ENCODE data around the gene SORCS2.

Gene SORCS2

DNA sequence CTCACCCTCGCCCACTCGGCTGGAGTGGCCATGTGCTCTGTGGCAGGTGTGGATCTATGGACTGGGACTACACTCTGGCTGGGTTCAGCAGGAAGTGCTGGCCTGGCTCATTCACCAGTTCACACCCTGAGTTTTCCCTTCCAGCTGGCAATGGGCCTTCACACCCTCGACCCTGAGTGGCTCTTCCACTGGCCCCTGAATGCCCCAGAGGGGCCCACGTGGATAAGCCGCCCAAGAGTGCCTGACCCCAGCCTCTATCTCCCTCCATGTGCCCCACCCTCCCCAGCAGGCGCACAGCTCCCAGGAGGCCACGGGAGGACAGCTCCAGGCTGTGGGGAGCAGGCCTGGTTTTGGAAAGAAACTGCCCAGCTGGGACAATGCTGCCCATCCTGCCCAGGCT is 513.3 kb downstream of the SORCS2 start:
- Histone ChIP-seq H3K27me3 (ENCODE audit: low read depth, low read length) (no peaks in the 10 kb centered on the region), H2AFZ (ENCODE audit: low read depth, low read length) (no peak overlapping the region)

DNA sequence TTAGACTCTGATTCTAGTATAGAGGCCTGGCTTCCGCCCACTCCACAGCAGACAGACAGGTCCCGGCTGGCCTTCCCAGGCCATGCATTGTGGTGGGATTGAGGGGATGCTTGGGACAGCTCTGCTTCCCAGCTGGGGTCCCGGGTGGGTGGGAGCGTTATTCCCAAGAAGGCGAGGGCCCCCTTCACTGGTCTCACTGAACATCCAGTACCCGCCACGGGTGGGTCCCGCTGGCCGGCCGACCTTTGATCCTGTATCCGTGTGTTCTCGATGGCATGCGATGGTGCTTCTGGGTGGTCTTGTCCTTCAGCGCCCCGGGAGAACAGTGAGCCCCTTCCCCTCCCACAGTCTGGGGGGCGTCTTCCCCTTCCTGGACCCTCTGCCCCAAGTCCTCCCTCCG is 515.9 kb downstream of the SORCS2 start:
- H3K27me3 ChIP-seq (ENCODE audit: low read depth, low read length), result no peaks in the 10 kb centered on the region
- H3K4me1 ChIP-seq (ENCODE audit: low read length), result no peaks in the 10 kb centered on the region
- H2AFZ ChIP-seq (ENCODE audit: low read depth, low read length), result no peak overlapping the region
- H3K9me3 ChIP-seq (ENCODE audit: insufficient read depth, low read length), result no peaks in the 10 kb centered on the region
- no peak overlapping the region for H3K4me3 ChIP-seq (ENCODE audit: low read length)
- H3K27ac ChIP-seq (ENCODE audit: low read length), result no peak overlapping the region
- H3K36me3 ChIP-seq (replicated peaks; ENCODE audit: low read depth, low read length), result no peaks in the 10 kb centered on the region
- H3K79me2 ChIP-seq (ENCODE audit: low read length), result no peaks in the 10 kb centered on the region
- H4K20me1 ChIP-seq (ENCODE audit: insufficient read depth, low read length), result no peaks in the 10 kb centered on the region; the same call in 1 of the 2 replicates
- H3K9ac ChIP-seq (ENCODE audit: low read length), result no peak overlapping the region
- TF ChIP-seq, protein P1, sequence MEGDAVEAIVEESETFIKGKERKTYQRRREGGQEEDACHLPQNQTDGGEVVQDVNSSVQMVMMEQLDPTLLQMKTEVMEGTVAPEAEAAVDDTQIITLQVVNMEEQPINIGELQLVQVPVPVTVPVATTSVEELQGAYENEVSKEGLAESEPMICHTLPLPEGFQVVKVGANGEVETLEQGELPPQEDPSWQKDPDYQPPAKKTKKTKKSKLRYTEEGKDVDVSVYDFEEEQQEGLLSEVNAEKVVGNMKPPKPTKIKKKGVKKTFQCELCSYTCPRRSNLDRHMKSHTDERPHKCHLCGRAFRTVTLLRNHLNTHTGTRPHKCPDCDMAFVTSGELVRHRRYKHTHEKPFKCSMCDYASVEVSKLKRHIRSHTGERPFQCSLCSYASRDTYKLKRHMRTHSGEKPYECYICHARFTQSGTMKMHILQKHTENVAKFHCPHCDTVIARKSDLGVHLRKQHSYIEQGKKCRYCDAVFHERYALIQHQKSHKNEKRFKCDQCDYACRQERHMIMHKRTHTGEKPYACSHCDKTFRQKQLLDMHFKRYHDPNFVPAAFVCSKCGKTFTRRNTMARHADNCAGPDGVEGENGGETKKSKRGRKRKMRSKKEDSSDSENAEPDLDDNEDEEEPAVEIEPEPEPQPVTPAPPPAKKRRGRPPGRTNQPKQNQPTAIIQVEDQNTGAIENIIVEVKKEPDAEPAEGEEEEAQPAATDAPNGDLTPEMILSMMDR (IDR thresholded peaks at IDR 0.05; ENCODE audit: low read depth, low read length), result no peak
- no peak overlapping the region for H3K4me2 ChIP-seq (ENCODE audit: low read length)

More for the DNA sequence above, 513.3 kb downstream of the SORCS2 start:
- no peak overlapping the region for H3K4me2 ChIP-seq (ENCODE audit: low read length)
- no peaks in the 10 kb centered on the region for H3K9me3 ChIP-seq (ENCODE audit: insufficient read depth, low read length)
- H3K79me2 ChIP-seq (ENCODE audit: low read length), result no peaks in the 10 kb centered on the region
- no peaks in the 10 kb centered on the region for H4K20me1 ChIP-seq (ENCODE audit: insufficient read depth, low read length)
- no peak for TF ChIP-seq EZH2phosphoT487 (IDR thresholded peaks at IDR 0.05; ENCODE audit: low read depth)
- TF ChIP-seq, protein P1 (IDR thresholded peaks at IDR 0.05; ENCODE audit: low read depth, low read length), result no peak
- no peaks in the 10 kb centered on the region for H3K36me3 ChIP-seq (replicated peaks; ENCODE audit: low read depth, low read length)
- H3K27ac ChIP-seq (ENCODE audit: low read length), result no peak overlapping the region
- H3K9ac ChIP-seq (ENCODE audit: low read length), result no peak overlapping the region
- no peaks in the 10 kb centered on the region for H3K4me1 ChIP-seq (ENCODE audit: low read length)
- H3K4me3 ChIP-seq (ENCODE audit: low read length), result no peak overlapping the region

- Histone ChIP-seq H3K27ac (ENCODE audit: low read length) (no peak overlapping the region), H3K27me3 (ENCODE audit: low read depth, low read length) (no peaks in the 10 kb centered on the region), H3K4me2 (ENCODE audit: low read length) (no peak overlapping the region), H3K4me3 (ENCODE audit: low read length) (no peak overlapping the region), H2AFZ (ENCODE audit: low read depth, low read length) (no peak overlapping the region), H3K9ac (ENCODE audit: low read length) (no peak overlapping the region), H3K79me2 (ENCODE audit: low read length) (no peaks in the 10 kb centered on the region), H3K9me3 (ENCODE audit: insufficient read depth, low read length) (no peaks in the 10 kb centered on the region), H3K4me1 (ENCODE audit: low read length) (no peaks in the 10 kb centered on the region), H4K20me1 (ENCODE audit: insufficient read depth, low read length) (no peaks in the 10 kb centered on the region; the same call in 1 of the 2 replicates), H3K36me3 (replicated peaks; ENCODE audit: low read depth, low read length) (no peaks in the 10 kb centered on the region)
- no peak for TF ChIP-seq EZH2phosphoT487 (IDR thresholded peaks at IDR 0.05; ENCODE audit: low read depth)
- TF ChIP-seq, protein P1 (IDR thresholded peaks at IDR 0.05; ENCODE audit: low read depth, low read length), result no peak
These were observed 516.6 kb downstream of the SORCS2 start for GRCh38 chr4:7708981-7709380.

- TF ChIP-seq, protein P1 (IDR thresholded peaks at IDR 0.05; ENCODE audit: low read depth, low read length), result no peak
- no peak for TF ChIP-seq EZH2phosphoT487 (IDR thresholded peaks at IDR 0.05; ENCODE audit: low read depth)
- H3K9ac ChIP-seq (ENCODE audit: low read length), result no peak overlapping the region
- H3K4me1 ChIP-seq (ENCODE audit: low read length), result no peaks in the 10 kb centered on the region
- H3K9me3 ChIP-seq (ENCODE audit: insufficient read depth, low read length), result no peaks in the 10 kb centered on the region
- H3K4me3 ChIP-seq (ENCODE audit: low read length), result no peak overlapping the region
- H3K4me2 ChIP-seq (ENCODE audit: low read length), result no peak overlapping the region
- H3K27ac ChIP-seq (ENCODE audit: low read length), result no peak overlapping the region
- no peaks in the 10 kb centered on the region for H3K79me2 ChIP-seq (ENCODE audit: low read length)
- H2AFZ ChIP-seq (ENCODE audit: low read depth, low read length), result no peak overlapping the region
- H3K36me3 ChIP-seq (replicated peaks; ENCODE audit: low read depth, low read length), result no peaks in the 10 kb centered on the region
- no peaks in the 10 kb centered on the region; the same call in 1 of the 2 replicates for H4K20me1 ChIP-seq (ENCODE audit: insufficient read depth, low read length)
- H3K27me3 ChIP-seq (ENCODE audit: low read depth, low read length), result no peaks in the 10 kb centered on the region
These were observed 517.1 kb downstream of the SORCS2 start for GRCh38 chr4:7709431-7709830.
